ENCODE measurements around the gene TBX2.

DNA sequence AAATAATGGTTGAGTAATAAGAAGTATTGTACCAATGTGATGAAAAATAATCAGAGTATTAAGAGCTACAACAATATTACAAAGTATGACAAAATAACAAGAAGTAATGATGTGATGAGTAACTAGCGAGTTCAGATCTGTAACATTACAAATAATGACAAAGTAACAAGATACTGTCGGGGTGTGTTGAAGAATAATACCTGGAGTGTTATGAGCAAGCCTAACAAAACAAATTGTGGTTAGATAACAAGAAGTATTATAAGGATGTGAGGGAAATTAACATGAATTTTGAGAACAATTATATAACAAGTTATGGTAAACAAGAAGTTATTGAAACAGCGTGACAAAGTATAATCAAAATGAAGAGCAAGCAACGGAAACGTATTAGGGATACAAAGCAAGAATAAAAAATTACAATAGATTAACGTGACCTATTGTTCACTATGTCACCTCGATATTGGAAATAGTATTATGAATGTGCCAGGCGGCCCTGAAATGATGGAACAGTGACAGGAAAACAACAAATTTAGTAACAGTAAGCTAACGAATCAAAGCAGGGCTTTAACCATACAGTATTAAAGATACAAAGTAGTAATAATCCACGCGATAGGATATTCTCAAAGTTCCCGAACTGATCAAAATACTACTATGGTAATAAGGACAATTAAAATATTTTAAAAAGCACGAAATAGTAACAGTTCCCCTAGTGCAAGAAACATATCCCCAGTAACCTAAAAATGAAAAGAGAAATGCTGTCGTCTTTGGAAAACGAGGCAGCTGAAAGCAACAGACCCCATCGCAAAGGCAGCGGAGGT lies 54.1 kb downstream of the TBX2 start:
- TF ChIP-seq, protein P1, sequence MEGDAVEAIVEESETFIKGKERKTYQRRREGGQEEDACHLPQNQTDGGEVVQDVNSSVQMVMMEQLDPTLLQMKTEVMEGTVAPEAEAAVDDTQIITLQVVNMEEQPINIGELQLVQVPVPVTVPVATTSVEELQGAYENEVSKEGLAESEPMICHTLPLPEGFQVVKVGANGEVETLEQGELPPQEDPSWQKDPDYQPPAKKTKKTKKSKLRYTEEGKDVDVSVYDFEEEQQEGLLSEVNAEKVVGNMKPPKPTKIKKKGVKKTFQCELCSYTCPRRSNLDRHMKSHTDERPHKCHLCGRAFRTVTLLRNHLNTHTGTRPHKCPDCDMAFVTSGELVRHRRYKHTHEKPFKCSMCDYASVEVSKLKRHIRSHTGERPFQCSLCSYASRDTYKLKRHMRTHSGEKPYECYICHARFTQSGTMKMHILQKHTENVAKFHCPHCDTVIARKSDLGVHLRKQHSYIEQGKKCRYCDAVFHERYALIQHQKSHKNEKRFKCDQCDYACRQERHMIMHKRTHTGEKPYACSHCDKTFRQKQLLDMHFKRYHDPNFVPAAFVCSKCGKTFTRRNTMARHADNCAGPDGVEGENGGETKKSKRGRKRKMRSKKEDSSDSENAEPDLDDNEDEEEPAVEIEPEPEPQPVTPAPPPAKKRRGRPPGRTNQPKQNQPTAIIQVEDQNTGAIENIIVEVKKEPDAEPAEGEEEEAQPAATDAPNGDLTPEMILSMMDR (conservative IDR thresholded peaks at IDR 0.05 in 1 of 2, IDR thresholded peaks at IDR 0.05 in 1 of 2; ENCODE audit: low read depth in 1 of 2, low read length in 2 of 2) = no peak
- no peak for TF ChIP-seq EZH2 (IDR thresholded peaks at IDR 0.05; ENCODE audit: low read length, missing control alignments)
